Spinal cord (tissue), 10 donors: ENCODE results near the gene CLDN6. TPM values are rescaled to one million over a fixed set of nuclear protein-coding genes. Genes with fewer than 3 reads are reported as not detected.

Experiments
- DNase-seq, 6 donors: peaks; one replicate each; pipeline versions ENCODE4 v3.0.0 to v3.0.0-alpha.2; 2013 to 2015; ENCODE audit warnings: low spot score in 6 of 6, low read depth in 4 of 6
- H3K27ac ChIP-seq: one replicate; pipeline ENCODE4 v1.5.1; 2013; ENCODE audit warnings: low read depth, low read length, control low read depth
- H3K27me3 ChIP-seq: one replicate; pipeline ENCODE4 v1.6.1; 2013; ENCODE audit warnings: low read length; ENCODE audit not compliant: control insufficient read depth, insufficient read depth
- H3K36me3 ChIP-seq: one replicate; pipeline ENCODE4 v1.6.1; 2013; ENCODE audit warnings: low read length; ENCODE audit not compliant: control insufficient read depth, insufficient read depth
- H3K4me1 ChIP-seq: one replicate; pipeline ENCODE4 v1.6.1; 2013; ENCODE audit warnings: low read length; ENCODE audit not compliant: control insufficient read depth, insufficient read depth
- H3K4me3 ChIP-seq: one replicate; pipeline ENCODE4 v1.5.1; 2013; ENCODE audit warnings: low read depth, low read length, control low read depth
- H3K9me3 ChIP-seq: one replicate; pipeline ENCODE4 v1.6.1; 2013; ENCODE audit warnings: low read length; ENCODE audit not compliant: control insufficient read depth, insufficient read depth
- WGBS: methylation state at CpG from one replicate; pipeline ENCODE4 v1.1.5; 2013; ENCODE audit warnings: missing lambda C conversion rate; ENCODE audit not compliant: insufficient coverage; 5-methylcytosine and 5-hydroxymethylcytosine counted together
- polyA plus RNA-seq, 2 donors: library from polyadenylated mRNA; unstranded; fragments of 120-200 nt; gene quantifications; one replicate each; pipeline ENCODE4 v1.2.1, GENCODE V29; 2013; ENCODE audit not compliant: insufficient read length in 2 of 2
- total RNA-seq, 2 donors: library from RNA; depleted of rRNA in 1 of 2; stranded (reverse); fragments of 120-200 nt in 1 of 2; fragments of >200 nt in 1 of 2; gene quantifications; one replicate each; pipeline versions ENCODE4 v1.2.3 to v1.2.4, GENCODE V29; 2013 to 2014
- donor health status: healthy.

The CLDN6 gene
- total and polyA plus RNA-seq, 4 donors, result 0.28 to 1.0 (median 0.43) TPM; not detected in 1

DNA sequence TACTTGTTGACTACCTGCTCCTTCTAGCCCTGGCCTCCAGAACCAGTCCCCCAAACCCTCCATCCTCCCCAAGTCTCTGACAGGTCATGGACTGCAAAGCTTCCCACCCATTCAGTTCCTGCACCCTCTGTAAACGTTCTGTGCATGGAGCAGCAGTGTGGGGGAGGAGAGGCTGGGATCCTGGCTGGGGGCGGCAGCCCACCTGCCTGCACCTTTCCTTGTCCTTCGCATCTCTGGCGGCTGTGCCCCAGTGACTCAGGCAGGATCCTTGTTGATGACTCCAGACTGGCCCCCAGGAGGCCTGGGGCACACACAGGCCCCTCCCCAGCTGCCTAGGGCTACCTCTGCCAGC lies 36.1 kb downstream of the CLDN6 start:
- H3K36me3 ChIP-seq, result peaks cover under 1% of the 10 kb centered on the region
- H3K27ac ChIP-seq, result no peak overlapping the region
- WGBS, result 46% methylated on average over 3 of the region's 4 CpGs
- peaks cover 62% of the 10 kb centered on the region for H3K4me1 ChIP-seq
- H3K9me3 ChIP-seq, result no peaks in the 10 kb centered on the region
- H3K27me3 ChIP-seq, result peaks cover 4% of the 10 kb centered on the region
- H3K4me3 ChIP-seq, result no peak overlapping the region
- no peak for DNase-seq

DNA sequence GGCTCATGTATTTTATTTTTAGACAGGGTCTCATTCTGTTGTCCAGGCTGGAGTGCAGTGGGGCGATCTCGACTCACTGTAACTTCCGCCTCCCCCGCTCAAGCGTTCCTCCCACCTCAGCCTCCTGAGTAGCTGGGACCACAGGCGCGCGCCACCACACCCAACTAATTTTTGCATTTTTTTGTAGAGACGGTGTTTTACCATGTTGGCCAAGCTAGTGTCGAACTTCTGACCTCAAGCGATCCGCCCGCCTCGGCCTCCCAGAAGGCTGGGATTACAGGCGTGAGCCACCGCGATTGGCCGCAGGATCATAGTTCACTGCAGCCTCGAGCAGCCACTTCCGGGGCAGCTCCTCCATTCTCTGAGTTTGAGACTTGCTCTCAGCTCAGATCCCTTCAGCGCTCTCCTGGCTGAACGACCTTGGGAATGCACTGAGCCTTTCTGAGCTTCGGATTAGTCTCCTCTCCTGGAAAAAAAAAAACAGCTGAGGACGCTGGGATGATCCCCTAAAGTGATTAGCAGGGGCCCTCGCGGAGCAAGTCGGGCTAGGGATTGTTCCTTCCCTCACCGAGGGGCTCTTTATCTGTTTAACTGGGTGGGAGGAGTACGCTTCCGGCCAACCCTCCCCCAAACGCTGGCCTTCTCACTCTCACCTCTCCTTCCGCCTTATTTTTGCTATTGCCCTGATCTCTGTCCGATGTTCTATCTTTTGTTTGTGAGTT lies 36.6 kb downstream of the CLDN6 start:
- DNase-seq, result no peak
- 43% methylated on average over 24 of the region's 33 CpGs for WGBS
- Histone ChIP-seq H3K4me1 (peaks cover 63% of the 10 kb centered on the region), H3K27me3 (peaks cover 4% of the 10 kb centered on the region), H3K4me3 (no peak overlapping the region), H3K27ac (no peak overlapping the region), H3K36me3 (peaks cover 6% of the 10 kb centered on the region), H3K9me3 (no peaks in the 10 kb centered on the region)

DNA sequence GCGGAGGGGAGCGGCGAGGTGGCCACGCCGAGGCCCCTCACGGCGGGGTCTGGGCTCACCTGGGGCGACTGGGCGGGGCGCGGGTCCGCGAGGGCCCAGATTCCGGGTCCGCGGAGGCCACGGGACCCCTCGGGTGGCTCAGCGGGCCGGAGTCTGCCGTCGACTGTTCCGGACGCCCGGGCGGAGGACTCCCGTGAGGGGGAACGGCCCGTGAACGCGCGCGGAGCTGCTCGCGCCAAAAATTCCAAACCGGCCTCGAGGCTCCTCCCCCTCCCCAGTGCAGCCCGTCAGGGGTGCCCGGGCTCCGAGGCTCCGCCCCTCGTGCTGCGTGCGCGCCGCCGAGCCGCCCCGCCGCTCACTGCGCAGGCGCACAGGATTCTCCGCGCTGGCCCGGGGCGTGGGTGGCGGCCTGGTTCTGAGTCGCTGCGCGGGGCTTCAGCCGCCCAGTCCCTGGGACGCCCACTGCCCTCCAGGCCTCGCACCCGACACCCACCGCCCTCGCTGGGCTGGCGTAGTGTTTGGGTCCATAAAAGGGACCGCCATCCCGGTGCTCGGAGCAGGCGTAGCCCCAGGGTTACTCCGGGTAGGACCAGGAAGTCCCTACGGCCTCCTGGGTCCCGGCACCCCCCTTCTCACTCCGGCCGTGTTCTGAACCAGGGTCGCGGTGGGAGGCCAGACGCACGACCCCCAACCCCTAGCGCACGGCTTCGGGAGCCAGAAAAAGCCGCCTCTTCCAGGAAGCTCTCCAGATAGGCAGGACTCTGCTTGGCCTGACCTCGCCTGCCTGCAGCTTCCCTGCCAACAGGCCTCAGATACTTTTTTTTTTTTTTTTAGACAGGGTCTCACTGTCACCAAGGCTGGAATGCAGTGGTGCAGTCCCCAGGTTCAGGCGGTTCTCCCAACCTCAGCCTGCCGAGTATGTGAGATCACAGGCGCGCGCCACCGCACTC lies 37.5 kb downstream of the CLDN6 start, which contains the start of gene PKMYT1:
Gene PKMYT1 (minus strand): TSS at position 220 of the 950 bp plus-strand sequence. CDS start 789 bp downstream, outside the sequence.
- 2% methylated on average over 87 of the region's 91 CpGs for WGBS
- peak within 1 kb of the TSS; percentile 58 for H3K27ac ChIP-seq

DNA sequence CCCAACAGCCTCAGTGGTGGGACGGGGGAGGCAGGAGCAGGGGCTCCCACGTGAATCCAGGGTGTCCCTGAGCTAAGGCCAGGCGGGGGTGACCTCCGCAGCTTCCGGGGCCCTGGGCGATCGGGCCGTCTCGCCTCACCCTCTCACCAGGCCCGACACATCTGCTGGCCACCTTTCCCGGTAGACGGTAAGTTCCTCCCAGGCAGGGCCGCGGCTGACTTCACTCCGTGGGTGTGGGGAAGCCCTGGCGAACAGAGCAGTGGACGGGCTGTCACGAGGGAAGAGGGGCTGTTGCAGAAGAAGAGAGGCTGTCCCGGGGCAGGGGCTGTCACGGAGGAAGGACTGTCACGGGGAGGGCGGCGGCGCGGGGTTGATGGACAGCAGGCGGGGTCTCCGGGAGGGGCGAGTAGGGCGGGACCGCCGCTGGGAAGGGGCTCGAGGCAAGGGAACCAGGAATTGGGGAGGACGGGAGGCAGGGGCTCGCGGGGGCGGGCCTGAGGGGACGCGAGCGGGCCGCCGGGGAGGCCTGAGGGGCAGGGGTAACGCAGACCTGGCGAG lies 38.2 kb downstream of the CLDN6 start:
- no peaks in the 10 kb centered on the region for H3K9me3 ChIP-seq
- H3K27me3 ChIP-seq, result peaks cover 4% of the 10 kb centered on the region
- no peak overlapping the region for H3K27ac ChIP-seq
- DNase-seq, result no peak
- peak overlapping the region; percentile 74 for H3K4me3 ChIP-seq
- 6% methylated on average over 41 of the region's 43 CpGs for WGBS
- H3K4me1 ChIP-seq, result peaks cover 66% of the 10 kb centered on the region
- peaks cover 22% of the 10 kb centered on the region for H3K36me3 ChIP-seq

More for the DNA sequence above, 37.5 kb downstream of the CLDN6 start, which contains the start of gene PKMYT1:
- Histone ChIP-seq H3K9me3 (no peaks in the 10 kb centered on the region), H3K36me3 (peaks cover 14% of the 10 kb centered on the region), H3K27me3 (peaks cover 4% of the 10 kb centered on the region), H3K4me3 (peak within 1 kb of the TSS; percentile 74), H3K4me1 (peaks cover 63% of the 10 kb centered on the region)
- DNase-seq, result peak; percentile 72 to 97 (median 88)

DNA sequence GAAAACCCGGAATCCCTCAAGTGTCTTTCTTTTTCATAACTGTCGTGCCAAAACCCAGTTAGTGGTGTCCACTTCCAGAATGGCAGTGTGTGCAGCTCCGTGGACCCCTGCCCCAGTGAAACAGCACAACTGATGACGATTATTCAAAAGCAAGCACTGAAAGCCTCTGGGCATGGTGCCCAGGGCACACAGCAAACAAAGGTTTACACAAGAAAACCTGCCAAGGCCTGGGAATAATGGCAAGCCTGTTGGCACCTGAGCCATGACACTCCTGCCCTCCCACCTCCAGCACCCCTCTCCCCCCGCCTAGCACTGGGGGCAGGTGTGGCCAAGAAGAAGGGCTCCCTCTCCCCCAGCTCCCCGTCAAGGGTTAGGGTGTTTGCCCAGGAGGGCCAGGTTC lies 40.5 kb downstream of the CLDN6 start:
- no peaks in the 10 kb centered on the region for H3K9me3 ChIP-seq
- DNase-seq, result peak in 2 of 6 donors; percentile 53 to 80
- H3K4me3 ChIP-seq, result no peak overlapping the region
- peaks cover 78% of the 10 kb centered on the region for H3K4me1 ChIP-seq
- H3K36me3 ChIP-seq, result peaks cover 44% of the 10 kb centered on the region
- no peak overlapping the region for H3K27ac ChIP-seq
- peaks cover 4% of the 10 kb centered on the region for H3K27me3 ChIP-seq
- 30% methylated on average over 4 of the region's 6 CpGs for WGBS

DNA sequence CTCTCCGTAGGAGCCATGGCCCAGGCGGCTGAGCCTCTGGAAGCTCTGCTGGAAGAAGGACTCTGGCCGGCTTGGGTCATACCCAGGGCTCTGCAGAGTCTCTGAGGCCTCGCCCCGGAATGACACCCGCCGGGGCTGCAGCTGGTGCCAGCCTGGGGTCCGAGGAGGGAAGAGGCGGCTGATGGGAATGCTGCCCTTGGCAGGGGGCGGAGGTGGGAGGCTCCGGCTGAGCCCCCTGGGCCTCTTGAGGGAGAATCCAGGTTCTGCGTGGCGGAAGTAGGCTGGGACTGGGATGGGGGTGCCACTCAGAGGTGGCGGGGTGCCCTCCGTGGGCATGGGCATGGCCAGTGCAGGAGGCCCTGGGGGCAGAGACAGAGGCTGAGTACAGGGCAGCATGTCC lies 41.3 kb downstream of the CLDN6 start:
- no peak for DNase-seq
- Histone ChIP-seq H3K27ac (no peak overlapping the region), H3K9me3 (no peaks in the 10 kb centered on the region), H3K27me3 (peaks cover 4% of the 10 kb centered on the region), H3K36me3 (peaks cover 51% of the 10 kb centered on the region), H3K4me3 (no peak overlapping the region), H3K4me1 (peaks cover 86% of the 10 kb centered on the region)
- 88% methylated on average over 12 of the region's 15 CpGs for WGBS

DNA sequence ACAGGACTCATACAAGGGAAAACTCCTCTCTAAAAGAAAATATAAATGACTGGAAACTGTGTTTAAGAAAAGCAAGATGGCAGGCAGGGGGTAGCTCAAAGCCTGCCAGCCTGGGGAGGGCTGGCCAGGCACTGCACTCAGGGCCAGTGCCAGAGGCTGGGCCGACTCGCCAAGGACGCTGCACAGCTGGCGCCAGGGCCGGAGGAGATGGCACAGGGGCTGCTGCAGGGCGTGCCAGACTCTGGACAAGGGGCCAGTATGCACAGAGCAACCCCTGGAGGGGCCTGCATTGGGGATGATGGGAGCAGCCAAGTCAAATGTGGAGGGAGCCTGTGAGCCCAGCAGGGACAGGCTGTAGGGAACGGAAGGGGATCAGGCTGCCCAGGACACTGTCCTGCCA lies 41.8 kb downstream of the CLDN6 start:
- no peak overlapping the region for H3K4me3 ChIP-seq
- peaks cover 2% of the 10 kb centered on the region for H3K27me3 ChIP-seq
- H3K4me1 ChIP-seq, result peaks cover 86% of the 10 kb centered on the region
- H3K9me3 ChIP-seq, result no peaks in the 10 kb centered on the region
- no peak overlapping the region for H3K27ac ChIP-seq
- peaks cover 56% of the 10 kb centered on the region for H3K36me3 ChIP-seq
- WGBS, result 71% methylated on average over 7 of the region's 7 CpGs
- peak in 1 of 6 donors; percentile 51 for DNase-seq

DNA sequence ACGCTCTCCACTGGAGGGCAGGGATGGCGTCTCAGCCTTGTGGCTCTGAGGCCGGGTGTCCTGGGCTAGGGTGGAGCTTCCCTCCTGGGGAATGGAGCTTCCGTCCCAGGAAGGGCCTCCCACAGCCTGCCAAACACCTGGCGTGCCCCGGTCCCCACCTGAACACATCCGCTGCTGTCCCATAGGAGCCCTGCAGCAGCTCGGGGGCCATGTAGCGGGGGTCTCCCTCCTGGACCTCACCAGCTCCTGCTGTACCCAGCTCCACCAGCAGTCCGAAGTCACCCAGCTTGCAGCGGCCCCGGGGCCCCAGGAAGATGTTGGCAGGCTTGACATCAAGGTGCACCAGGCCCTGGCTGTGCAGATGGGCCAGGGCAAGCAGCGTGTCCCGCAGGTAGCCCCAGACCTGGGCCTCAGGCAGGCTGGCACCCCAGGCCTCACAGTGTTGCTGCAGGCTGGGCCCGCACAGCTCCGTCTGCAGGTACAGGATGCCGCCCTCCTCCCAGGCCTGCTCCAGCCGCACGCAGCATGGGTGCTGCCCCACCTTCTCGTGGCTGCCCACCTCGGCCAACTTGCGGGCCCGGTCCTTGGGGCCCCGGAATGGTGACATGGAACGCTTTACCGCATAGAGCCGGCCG lies 42.7 kb downstream of the CLDN6 start:
- Histone ChIP-seq H3K4me1 (peaks cover 88% of the 10 kb centered on the region), H3K27me3 (no peaks in the 10 kb centered on the region), H3K27ac (no peak overlapping the region), H3K4me3 (no peak overlapping the region), H3K36me3 (peaks cover 63% of the 10 kb centered on the region), H3K9me3 (no peaks in the 10 kb centered on the region)
- WGBS, result 92% methylated on average over 28 of the region's 28 CpGs
- no peak for DNase-seq
